ENCODE measurements around the gene TNS2.

Gene TNS2

DNA sequence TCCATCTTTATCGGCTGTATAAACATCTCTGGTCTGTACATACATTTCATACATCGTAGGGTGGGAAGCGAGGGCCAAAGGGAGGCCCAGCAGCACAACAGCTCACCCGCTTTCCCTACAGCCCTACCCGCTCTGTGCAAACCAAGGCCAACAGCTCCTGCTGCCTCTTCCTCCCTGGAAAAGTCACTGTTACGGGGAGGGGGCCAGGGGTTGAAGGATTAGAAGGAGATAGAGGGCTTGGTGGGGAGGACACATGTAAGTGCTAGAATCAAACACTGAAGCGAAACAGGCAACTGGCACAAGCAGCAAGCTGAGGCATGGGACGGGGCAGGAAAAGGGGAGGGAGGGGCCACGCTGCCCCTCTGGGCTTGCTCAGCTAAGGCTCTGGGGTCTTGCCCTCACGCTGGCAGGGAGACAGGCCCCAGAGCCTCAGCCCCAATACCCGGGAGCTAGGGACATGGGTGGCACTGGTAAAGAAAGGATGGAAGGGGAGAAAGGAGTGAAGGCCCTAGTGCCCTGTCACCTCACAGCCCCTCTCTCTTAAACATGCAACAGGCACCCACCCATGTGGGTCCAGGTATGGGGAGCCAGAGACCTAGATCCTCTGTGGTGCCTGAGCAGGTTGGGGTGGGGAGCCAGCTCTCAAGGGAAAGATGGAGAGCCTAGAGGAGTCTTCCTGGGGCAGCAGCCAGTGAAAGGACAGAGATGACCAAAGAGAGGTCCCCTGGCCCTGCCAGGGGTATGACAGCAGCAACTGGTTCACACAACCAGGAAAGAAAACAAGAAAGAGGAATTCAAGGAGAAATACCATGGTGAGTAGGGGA, 15.0 kb downstream of the TNS2 start:
- TF ChIP-seq, protein P1, sequence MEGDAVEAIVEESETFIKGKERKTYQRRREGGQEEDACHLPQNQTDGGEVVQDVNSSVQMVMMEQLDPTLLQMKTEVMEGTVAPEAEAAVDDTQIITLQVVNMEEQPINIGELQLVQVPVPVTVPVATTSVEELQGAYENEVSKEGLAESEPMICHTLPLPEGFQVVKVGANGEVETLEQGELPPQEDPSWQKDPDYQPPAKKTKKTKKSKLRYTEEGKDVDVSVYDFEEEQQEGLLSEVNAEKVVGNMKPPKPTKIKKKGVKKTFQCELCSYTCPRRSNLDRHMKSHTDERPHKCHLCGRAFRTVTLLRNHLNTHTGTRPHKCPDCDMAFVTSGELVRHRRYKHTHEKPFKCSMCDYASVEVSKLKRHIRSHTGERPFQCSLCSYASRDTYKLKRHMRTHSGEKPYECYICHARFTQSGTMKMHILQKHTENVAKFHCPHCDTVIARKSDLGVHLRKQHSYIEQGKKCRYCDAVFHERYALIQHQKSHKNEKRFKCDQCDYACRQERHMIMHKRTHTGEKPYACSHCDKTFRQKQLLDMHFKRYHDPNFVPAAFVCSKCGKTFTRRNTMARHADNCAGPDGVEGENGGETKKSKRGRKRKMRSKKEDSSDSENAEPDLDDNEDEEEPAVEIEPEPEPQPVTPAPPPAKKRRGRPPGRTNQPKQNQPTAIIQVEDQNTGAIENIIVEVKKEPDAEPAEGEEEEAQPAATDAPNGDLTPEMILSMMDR (conservative IDR thresholded peaks at IDR 0.05): no peak
- no peak overlapping the region for H3K27ac ChIP-seq

DNA sequence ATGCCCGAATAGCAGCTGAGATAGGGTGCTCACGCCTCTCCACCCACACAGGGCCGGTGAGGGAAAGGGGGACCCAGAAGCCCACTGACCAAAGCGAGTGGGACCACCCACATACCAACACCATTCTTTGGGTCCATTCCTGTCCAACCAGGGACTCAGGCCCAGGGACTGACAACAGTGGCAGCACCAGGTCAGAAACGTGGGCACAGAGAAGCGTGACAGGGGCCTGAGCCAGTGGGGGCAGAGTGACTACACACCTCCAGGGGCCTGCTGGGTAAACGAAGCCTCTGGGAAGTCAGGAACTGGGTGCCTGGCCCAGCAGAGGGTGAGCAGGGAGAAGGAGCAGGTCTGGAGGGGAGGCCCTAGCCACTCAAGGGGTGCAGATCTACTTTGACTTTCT, 15.6 kb downstream of the TNS2 start:
- H3K27ac ChIP-seq: no peak overlapping the region
- TF ChIP-seq, protein P1 (conservative IDR thresholded peaks at IDR 0.05): no peak

DNA sequence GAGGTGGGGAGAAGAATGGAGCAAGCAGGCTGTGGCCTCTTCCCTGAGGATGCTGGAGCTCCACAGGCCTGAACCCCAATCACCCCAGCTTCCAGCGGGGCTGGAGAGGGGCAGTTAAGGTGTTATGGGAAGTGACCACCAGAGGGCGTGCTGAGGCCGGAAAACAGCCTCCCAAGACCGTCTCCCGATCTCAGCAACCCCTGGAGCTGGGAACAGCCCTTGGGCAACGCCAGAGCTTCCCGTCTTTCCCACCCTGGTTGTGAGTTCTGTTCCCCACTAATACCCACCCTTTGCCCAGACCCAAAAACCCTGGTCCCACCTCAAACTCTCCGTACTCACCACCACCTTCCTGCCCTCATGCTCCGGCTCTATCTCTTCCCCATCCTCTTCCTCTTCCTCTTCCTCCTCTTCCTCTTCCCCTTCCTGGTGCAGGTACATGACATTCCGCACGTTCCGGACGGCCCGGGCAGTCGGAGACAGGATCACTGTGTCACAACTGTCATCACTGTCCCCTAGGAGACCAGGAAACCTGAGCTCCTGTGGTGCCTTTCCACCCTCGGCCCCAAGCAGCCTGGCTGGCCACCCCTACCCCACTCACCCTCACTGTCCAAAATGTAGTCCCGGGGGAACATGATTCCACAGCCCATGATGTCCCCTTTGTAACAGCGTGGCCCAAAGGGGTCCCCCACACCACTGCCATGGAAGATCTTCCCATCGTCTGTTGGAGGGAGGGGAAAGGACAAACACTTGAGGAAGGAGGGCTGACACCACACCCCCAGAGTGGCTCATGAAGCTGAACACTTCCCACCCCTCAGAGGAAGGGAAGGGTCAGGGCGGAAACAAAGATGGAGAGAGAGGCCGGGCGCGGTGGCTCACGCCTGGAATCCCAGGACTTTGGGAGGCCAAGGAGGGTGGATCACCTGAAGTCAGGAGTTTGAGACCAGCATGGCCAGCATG, 16.4 kb downstream of the TNS2 start:
- TF ChIP-seq, protein P1 (conservative IDR thresholded peaks at IDR 0.05): peak; percentile 93
- H3K27ac ChIP-seq: peak overlapping the region; percentile 18; the same call in 1 of the 2 replicates

DNA sequence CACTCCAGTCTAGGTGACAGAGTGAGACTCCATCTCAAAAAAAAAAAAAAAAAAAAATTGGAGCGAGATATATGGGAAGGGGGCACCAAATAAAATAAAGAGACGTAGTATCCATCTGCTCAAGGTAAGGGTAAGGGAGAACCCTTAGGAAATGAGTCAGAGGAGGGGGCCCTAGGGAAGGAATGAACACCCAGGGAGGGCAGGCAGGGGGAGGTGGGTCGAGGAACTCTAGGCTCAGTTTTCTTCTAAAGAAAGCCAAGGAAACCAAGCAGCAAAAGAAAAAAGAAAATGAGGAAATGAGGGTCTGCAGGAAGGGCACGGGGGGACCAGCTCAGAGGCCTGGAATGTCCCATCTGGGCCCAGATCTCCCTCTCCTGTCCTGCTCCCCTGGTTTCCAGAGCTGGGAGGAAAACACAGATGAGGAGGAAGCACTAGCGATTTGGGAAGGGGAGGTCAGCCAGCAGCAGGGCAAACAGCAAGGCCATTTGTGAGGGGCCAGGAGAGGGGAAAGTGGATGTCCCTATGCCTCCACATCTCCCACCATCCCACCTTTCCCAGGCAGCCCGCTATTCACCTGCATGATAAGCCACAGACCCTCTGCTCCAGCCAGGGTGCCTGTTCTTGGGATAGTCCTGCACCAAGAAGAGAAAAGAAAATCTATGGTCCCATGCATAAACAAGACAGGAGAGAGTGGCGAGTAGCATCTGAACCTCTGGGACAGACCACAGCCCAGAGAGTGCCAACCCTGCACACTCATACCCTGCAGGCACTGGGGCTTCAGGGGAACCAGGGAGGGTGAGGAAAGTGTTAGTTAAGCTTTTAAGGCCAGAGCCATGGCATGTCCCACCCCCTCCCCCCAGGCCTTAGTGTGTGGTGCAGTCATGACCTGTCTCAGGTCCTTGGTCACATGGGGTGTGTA, 17.5 kb downstream of the TNS2 start:
- TF ChIP-seq, protein P1 (conservative IDR thresholded peaks at IDR 0.05): no peak
- H3K27ac ChIP-seq: no peak overlapping the region

DNA sequence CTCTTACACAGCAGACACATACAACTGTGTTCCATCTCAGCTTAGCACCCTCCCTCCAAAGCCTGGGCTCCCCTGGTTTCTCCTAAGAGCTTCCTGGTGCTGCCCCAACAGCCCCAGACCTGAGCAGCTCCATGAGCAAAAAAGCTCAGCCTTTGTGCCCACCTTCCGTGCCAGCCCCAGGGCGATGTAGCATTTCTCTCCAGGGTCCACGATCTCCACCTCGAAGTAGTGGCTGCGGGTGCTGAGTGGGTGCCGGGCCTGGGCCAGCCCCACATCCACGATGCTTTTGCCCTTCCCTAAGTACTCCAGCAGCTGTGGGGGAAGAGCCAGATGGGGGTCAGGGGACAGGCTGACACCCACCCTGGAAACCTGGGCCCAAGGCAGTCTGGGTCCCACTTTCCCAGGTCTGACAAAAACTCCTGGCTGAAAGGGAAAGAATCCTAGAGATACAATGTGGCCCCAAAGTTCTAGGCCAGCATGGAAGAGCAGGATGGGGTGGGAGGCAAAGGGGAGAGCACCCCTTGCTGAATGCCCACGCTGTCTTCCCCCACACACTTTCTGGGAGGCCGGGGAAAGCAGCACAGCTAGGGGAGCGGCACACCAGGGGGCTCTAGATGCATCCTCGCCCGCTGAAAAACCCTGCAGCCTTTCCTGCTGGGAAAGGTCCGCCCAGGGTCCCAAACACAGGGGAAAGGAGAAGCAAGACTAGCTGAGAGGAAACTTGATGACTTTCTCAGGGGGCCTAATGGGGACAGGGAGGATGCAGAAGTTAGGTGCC, 18.3 kb downstream of the TNS2 start:
- H3K27ac ChIP-seq: no peak overlapping the region
- TF ChIP-seq, protein P1 (conservative IDR thresholded peaks at IDR 0.05): no peak

DNA sequence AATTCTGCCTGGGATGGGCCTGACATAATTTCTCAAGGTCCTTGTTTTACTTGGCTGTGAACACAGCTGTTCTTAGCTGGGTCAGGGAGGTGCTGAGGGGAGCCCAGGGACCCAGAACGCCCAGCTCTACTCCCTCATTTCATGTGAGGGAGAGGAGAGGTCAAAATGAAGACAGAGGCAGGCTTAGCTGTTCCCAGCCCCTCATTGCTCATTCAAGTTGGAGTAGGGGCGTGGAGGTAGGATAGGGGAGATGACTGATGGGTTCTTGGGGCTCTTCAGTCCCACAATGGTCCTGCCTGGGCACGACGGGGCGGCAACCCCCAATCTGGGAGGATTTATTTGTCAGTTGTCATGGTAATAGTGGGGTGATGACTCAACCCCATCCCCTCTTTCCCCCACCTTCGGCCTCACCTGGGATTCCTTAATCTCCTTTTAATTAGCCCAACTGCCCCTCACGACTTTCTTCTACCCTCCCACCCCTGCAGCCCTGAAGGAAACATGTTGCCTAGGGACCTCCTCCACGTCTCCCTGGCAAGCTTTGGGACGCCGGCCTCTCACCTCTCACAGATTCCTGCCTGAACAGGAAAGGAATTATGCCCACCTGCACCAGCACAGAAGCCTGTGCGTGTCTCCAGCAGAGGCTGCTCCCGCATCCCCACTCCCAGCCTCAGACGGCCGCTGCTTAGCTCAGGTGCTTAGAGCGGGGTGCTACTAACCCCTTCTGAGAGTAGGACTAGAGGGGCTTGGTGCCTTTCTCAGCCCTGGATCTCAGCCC, 19.1 kb downstream of the TNS2 start:
- H3K27ac ChIP-seq: no peak overlapping the region
- TF ChIP-seq, protein P1 (conservative IDR thresholded peaks at IDR 0.05): no peak
